ENCODE data around the gene AKAP1. TPM values are rescaled to one million over a fixed set of nuclear protein-coding genes. Genes with fewer than 3 reads are reported as not detected.

AKAP1 gene
- total and polyA plus RNA-seq, 2 donors = 10.7 to 12.6 TPM

- DNase-seq (ENCODE audit: low read depth in 6 of 9, low spot score in 9 of 9) = no peak
- peaks cover 0 to 3% of the 10 kb centered on the region in 2 donors for H3K27me3 ChIP-seq (ENCODE audit: control insufficient read depth in 2 of 2, insufficient read depth in 1 of 2, low read length in 1 of 2)
- H3K4me1 ChIP-seq (ENCODE audit: control insufficient read depth in 2 of 2, insufficient read depth in 2 of 2, low read length in 2 of 2) = no peaks in the 10 kb centered on the region
- WGBS = 97% methylated on average over 7 of the region's 7 CpGs
- no peaks in the 10 kb centered on the region for H3K36me3 ChIP-seq (ENCODE audit: control insufficient read depth in 2 of 2, insufficient read depth in 2 of 2, low read length in 1 of 2)
- H3K27ac ChIP-seq (ENCODE audit: low read depth in 1 of 2, low read length in 1 of 2) = no peak overlapping the region
- peaks cover 1 to 11% of the 10 kb centered on the region in 2 donors for H3K9me3 ChIP-seq (ENCODE audit: control insufficient read depth in 2 of 2, insufficient read depth in 1 of 2, low read length in 1 of 2)
- no peak overlapping the region for H3K4me3 ChIP-seq (ENCODE audit: low read length in 2 of 2)
Observed at GRCh38 chr17:57152967-57153528, 68.0 kb downstream of the AKAP1 start.

- WGBS = 85% methylated on average over 2 of the region's 2 CpGs
- Histone ChIP-seq H3K4me1 (ENCODE audit: control insufficient read depth in 2 of 2, insufficient read depth in 2 of 2, low read length in 2 of 2) (no peaks in the 10 kb centered on the region), H3K4me3 (ENCODE audit: low read length in 2 of 2) (no peak overlapping the region), H3K27ac (ENCODE audit: low read depth in 1 of 2, low read length in 1 of 2) (no peak overlapping the region), H3K27me3 (ENCODE audit: control insufficient read depth in 2 of 2, insufficient read depth in 1 of 2, low read length in 1 of 2) (no peaks in the 10 kb centered on the region), H3K36me3 (ENCODE audit: control insufficient read depth in 2 of 2, insufficient read depth in 2 of 2, low read length in 1 of 2) (no peaks in the 10 kb centered on the region), H3K9me3 (ENCODE audit: control insufficient read depth in 2 of 2, insufficient read depth in 1 of 2, low read length in 1 of 2) (peaks cover 0 to 5% of the 10 kb centered on the region in 2 donors)
- no peak for DNase-seq (ENCODE audit: low read depth in 6 of 9, low spot score in 9 of 9)
Observed at GRCh38 chr17:57154921-57155320, 69.9 kb downstream of the AKAP1 start.

- H3K36me3 ChIP-seq (ENCODE audit: control insufficient read depth in 2 of 2, insufficient read depth in 2 of 2, low read length in 1 of 2) = no peaks in the 10 kb centered on the region
- WGBS = 94% methylated on average over 4 of the region's 4 CpGs
- H3K9me3 ChIP-seq (ENCODE audit: control insufficient read depth in 2 of 2, insufficient read depth in 1 of 2, low read length in 1 of 2) = no peaks in the 10 kb centered on the region
- H3K4me3 ChIP-seq (ENCODE audit: low read length in 2 of 2) = no peak overlapping the region
- H3K27me3 ChIP-seq (ENCODE audit: control insufficient read depth in 2 of 2, insufficient read depth in 1 of 2, low read length in 1 of 2) = no peaks in the 10 kb centered on the region
- DNase-seq (ENCODE audit: low read depth in 6 of 9, low spot score in 9 of 9) = no peak
- no peaks in the 10 kb centered on the region for H3K4me1 ChIP-seq (ENCODE audit: control insufficient read depth in 2 of 2, insufficient read depth in 2 of 2, low read length in 2 of 2)
- no peak overlapping the region for H3K27ac ChIP-seq (ENCODE audit: low read depth in 1 of 2, low read length in 1 of 2)
Observed at GRCh38 chr17:57158325-57158724, 73.3 kb downstream of the AKAP1 start.

- Histone ChIP-seq H3K4me3 (ENCODE audit: low read length in 2 of 2) (no peak overlapping the region), H3K9me3 (ENCODE audit: control insufficient read depth in 2 of 2, insufficient read depth in 1 of 2, low read length in 1 of 2) (no peaks in the 10 kb centered on the region), H3K27ac (ENCODE audit: low read depth in 1 of 2, low read length in 1 of 2) (no peak overlapping the region), H3K36me3 (ENCODE audit: control insufficient read depth in 2 of 2, insufficient read depth in 2 of 2, low read length in 1 of 2) (no peaks in the 10 kb centered on the region), H3K4me1 (ENCODE audit: control insufficient read depth in 2 of 2, insufficient read depth in 2 of 2, low read length in 2 of 2) (no peaks in the 10 kb centered on the region), H3K27me3 (ENCODE audit: control insufficient read depth in 2 of 2, insufficient read depth in 1 of 2, low read length in 1 of 2) (no peaks in the 10 kb centered on the region)
- WGBS = 98% methylated on average over 1 of the region's 1 CpG
- DNase-seq (ENCODE audit: low read depth in 6 of 9, low spot score in 9 of 9) = no peak
Observed at GRCh38 chr17:57158795-57159194, 73.7 kb downstream of the AKAP1 start.

GRCh38 chr17:57160624-57161023, 75.6 kb downstream of the AKAP1 start:
- Histone ChIP-seq H3K36me3 (ENCODE audit: control insufficient read depth in 2 of 2, insufficient read depth in 2 of 2, low read length in 1 of 2) (no peaks in the 10 kb centered on the region), H3K27me3 (ENCODE audit: control insufficient read depth in 2 of 2, insufficient read depth in 1 of 2, low read length in 1 of 2) (no peaks in the 10 kb centered on the region)
- WGBS = 83% methylated on average over 3 of the region's 3 CpGs

GRCh38 chr17:57164814-57165213, 79.8 kb downstream of the AKAP1 start:
- no peak overlapping the region for H3K4me3 ChIP-seq (ENCODE audit: low read length in 2 of 2)
- H3K27ac ChIP-seq (ENCODE audit: low read depth in 1 of 2, low read length in 1 of 2) = no peak overlapping the region
- H3K9me3 ChIP-seq (ENCODE audit: control insufficient read depth in 2 of 2, insufficient read depth in 1 of 2, low read length in 1 of 2) = no peaks in the 10 kb centered on the region
- H3K36me3 ChIP-seq (ENCODE audit: control insufficient read depth in 2 of 2, insufficient read depth in 2 of 2, low read length in 1 of 2) = no peaks in the 10 kb centered on the region
- DNase-seq (ENCODE audit: low read depth in 6 of 9, low spot score in 9 of 9) = no peak
- no peaks in the 10 kb centered on the region for H3K27me3 ChIP-seq (ENCODE audit: control insufficient read depth in 2 of 2, insufficient read depth in 1 of 2, low read length in 1 of 2)
- WGBS = 93% methylated on average over 4 of the region's 4 CpGs
- H3K4me1 ChIP-seq (ENCODE audit: control insufficient read depth in 2 of 2, insufficient read depth in 2 of 2, low read length in 2 of 2) = no peaks in the 10 kb centered on the region

More at GRCh38 chr17:57160624-57161023, 75.6 kb downstream of the AKAP1 start:
- H3K27ac ChIP-seq (ENCODE audit: low read depth in 1 of 2, low read length in 1 of 2) = no peak overlapping the region
- H3K4me3 ChIP-seq (ENCODE audit: low read length in 2 of 2) = no peak overlapping the region
- H3K9me3 ChIP-seq (ENCODE audit: control insufficient read depth in 2 of 2, insufficient read depth in 1 of 2, low read length in 1 of 2) = no peaks in the 10 kb centered on the region
- DNase-seq (ENCODE audit: low read depth in 6 of 9, low spot score in 9 of 9) = no peak
- no peaks in the 10 kb centered on the region for H3K4me1 ChIP-seq (ENCODE audit: control insufficient read depth in 2 of 2, insufficient read depth in 2 of 2, low read length in 2 of 2)

- no peaks in the 10 kb centered on the region for H3K36me3 ChIP-seq (ENCODE audit: control insufficient read depth in 2 of 2, insufficient read depth in 2 of 2, low read length in 1 of 2)
- no peak overlapping the region for H3K4me3 ChIP-seq (ENCODE audit: low read length in 2 of 2)
- H3K27ac ChIP-seq (ENCODE audit: low read depth in 1 of 2, low read length in 1 of 2) = no peak overlapping the region
- DNase-seq (ENCODE audit: low read depth in 6 of 9, low spot score in 9 of 9) = no peak
- no peaks in the 10 kb centered on the region for H3K9me3 ChIP-seq (ENCODE audit: control insufficient read depth in 2 of 2, insufficient read depth in 1 of 2, low read length in 1 of 2)
- no peaks in the 10 kb centered on the region for H3K4me1 ChIP-seq (ENCODE audit: control insufficient read depth in 2 of 2, insufficient read depth in 2 of 2, low read length in 2 of 2)
- H3K27me3 ChIP-seq (ENCODE audit: control insufficient read depth in 2 of 2, insufficient read depth in 1 of 2, low read length in 1 of 2) = no peaks in the 10 kb centered on the region
- 96% methylated on average over 3 of the region's 3 CpGs for WGBS
Observed at GRCh38 chr17:57165754-57166153, 80.7 kb downstream of the AKAP1 start.

GRCh38 chr17:57166803-57167202, 81.8 kb downstream of the AKAP1 start:
- H3K9me3 ChIP-seq (ENCODE audit: control insufficient read depth in 2 of 2, insufficient read depth in 1 of 2, low read length in 1 of 2) = no peaks in the 10 kb centered on the region
- no peaks in the 10 kb centered on the region for H3K4me1 ChIP-seq (ENCODE audit: control insufficient read depth in 2 of 2, insufficient read depth in 2 of 2, low read length in 2 of 2)
- H3K27me3 ChIP-seq (ENCODE audit: control insufficient read depth in 2 of 2, insufficient read depth in 1 of 2, low read length in 1 of 2) = no peaks in the 10 kb centered on the region
- no peak for DNase-seq (ENCODE audit: low read depth in 6 of 9, low spot score in 9 of 9)
- no peak overlapping the region for H3K27ac ChIP-seq (ENCODE audit: low read depth in 1 of 2, low read length in 1 of 2)
- 88% methylated on average over 9 of the region's 9 CpGs for WGBS
- H3K36me3 ChIP-seq (ENCODE audit: control insufficient read depth in 2 of 2, insufficient read depth in 2 of 2, low read length in 1 of 2) = no peaks in the 10 kb centered on the region
- no peak overlapping the region for H3K4me3 ChIP-seq (ENCODE audit: low read length in 2 of 2)

GRCh38 chr17:57168695-57169094, 83.6 kb downstream of the AKAP1 start:
- H3K4me1 ChIP-seq (ENCODE audit: control insufficient read depth in 2 of 2, insufficient read depth in 2 of 2, low read length in 2 of 2) = no peaks in the 10 kb centered on the region
- H3K27me3 ChIP-seq (ENCODE audit: control insufficient read depth in 2 of 2, insufficient read depth in 1 of 2, low read length in 1 of 2) = peaks cover 0 to 2% of the 10 kb centered on the region in 2 donors
- DNase-seq (ENCODE audit: low read depth in 6 of 9, low spot score in 9 of 9) = no peak
- H3K4me3 ChIP-seq (ENCODE audit: low read length in 2 of 2) = no peak overlapping the region
- H3K27ac ChIP-seq (ENCODE audit: low read depth in 1 of 2, low read length in 1 of 2) = no peak overlapping the region
- H3K9me3 ChIP-seq (ENCODE audit: control insufficient read depth in 2 of 2, insufficient read depth in 1 of 2, low read length in 1 of 2) = no peaks in the 10 kb centered on the region
- H3K36me3 ChIP-seq (ENCODE audit: control insufficient read depth in 2 of 2, insufficient read depth in 2 of 2, low read length in 1 of 2) = no peaks in the 10 kb centered on the region
- WGBS = 87% methylated on average over 2 of the region's 2 CpGs

Data from thymus (tissue), 11 donors.